HG02852 (cell line): ENCODE results near the gene DARS1.
"Not testable (repeated sequence)": the region's sequence is repeated elsewhere in the genome, so short reads cannot be mapped to it uniquely, and the experiment has no call there.

ENCODE experiments used
- ATAC-seq: cut with Tn5 transposase; IDR thresholded peaks from one replicate; pipeline ENCODE4 v1.9.1; 2021; ENCODE audit warnings: mild to moderate bottlenecking, moderate library complexity; ENCODE audit not compliant: unreplicated experiment

The DARS1 gene

GRCh38 chr2:135986507-135986906 lies 1.1 kb upstream of the DARS1 start:
- no peak for ATAC-seq

- peak; percentile 58 for ATAC-seq
Measured at GRCh38 chr2:135985826-135986393, 484 bp upstream of the DARS1 start.

GRCh38 chr2:135984199-135985017 lies 1.0 kb downstream of the DARS1 start:
- ATAC-seq, result peak; percentile 20

- ATAC-seq, result no peak
Measured at GRCh38 chr2:135980434-135981079, 4.9 kb downstream of the DARS1 start.

- ATAC-seq, result no peak
Measured at GRCh38 chr2:135975702-135976101, 9.7 kb downstream of the DARS1 start.

- ATAC-seq, result no peak
Measured at GRCh38 chr2:135974036-135974435, 11.4 kb downstream of the DARS1 start.

GRCh38 chr2:135969655-135970387 lies 15.6 kb downstream of the DARS1 start:
- no peak for ATAC-seq

- no peak for ATAC-seq
Measured at GRCh38 chr2:135965756-135966155, 19.7 kb downstream of the DARS1 start.

GRCh38 chr2:135964404-135964803 lies 21.0 kb downstream of the DARS1 start:
- not testable (repeated sequence) for ATAC-seq

- no peak for ATAC-seq
Measured at GRCh38 chr2:135963841-135964240, 21.6 kb downstream of the DARS1 start.

GRCh38 chr2:135962366-135963123 lies 22.9 kb downstream of the DARS1 start:
- ATAC-seq, result no peak

- no peak for ATAC-seq
Measured at GRCh38 chr2:135960656-135961551, 24.5 kb downstream of the DARS1 start.

- ATAC-seq, result no peak
Measured at GRCh38 chr2:135960150-135960549, 25.3 kb downstream of the DARS1 start.

GRCh38 chr2:135958927-135959326 lies 26.5 kb downstream of the DARS1 start:
- not testable (repeated sequence) for ATAC-seq

GRCh38 chr2:135954020-135954601 lies 31.3 kb downstream of the DARS1 start:
- no peak for ATAC-seq

GRCh38 chr2:135952891-135953290 lies 32.5 kb downstream of the DARS1 start:
- no peak for ATAC-seq

- no peak for ATAC-seq
Measured at GRCh38 chr2:135951041-135951583, 34.3 kb downstream of the DARS1 start.

GRCh38 chr2:135949451-135950234 lies 35.8 kb downstream of the DARS1 start:
- ATAC-seq, result no peak
